Superior temporal gyrus (tissue), 1 donor: ENCODE results near the gene ROCK2.
"Not testable (repeated sequence)": the region's sequence is repeated elsewhere in the genome, so short reads cannot be mapped to it uniquely, and the experiment has no call there.

ENCODE experiments used
- DNase-seq: peaks from one replicate; pipeline ENCODE4 v3.0.0-alpha.2; 2016; ENCODE audit errors: extremely low spot score

The ROCK2 gene

DNA sequence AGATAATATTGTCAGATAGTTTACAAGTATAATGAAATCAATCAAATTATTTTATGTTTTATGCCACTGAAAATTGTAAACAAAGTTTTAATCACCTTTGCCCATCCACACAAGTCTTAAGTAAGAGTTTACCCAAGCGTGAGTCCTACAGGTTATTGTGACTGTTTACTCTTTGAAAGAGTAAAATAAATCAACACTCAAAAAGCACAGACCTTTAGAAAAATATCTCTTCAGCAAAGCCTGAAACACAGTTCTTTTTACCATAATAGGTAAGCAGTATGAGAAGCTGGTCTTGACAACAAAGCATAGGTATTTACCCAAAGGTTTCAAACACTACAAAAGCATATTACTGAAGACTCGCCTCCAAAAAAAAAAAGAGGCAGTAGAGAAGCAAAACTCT, 3.7 kb downstream of the ROCK2 start:
- DNase-seq, result no peak

GRCh38 chr2:11339508-11340083, 4.8 kb downstream of the ROCK2 start:
- no peak for DNase-seq

GRCh38 chr2:11338580-11338979, 5.9 kb downstream of the ROCK2 start:
- no peak for DNase-seq

GRCh38 chr2:11337909-11338308, 6.5 kb downstream of the ROCK2 start:
- no peak for DNase-seq

DNA sequence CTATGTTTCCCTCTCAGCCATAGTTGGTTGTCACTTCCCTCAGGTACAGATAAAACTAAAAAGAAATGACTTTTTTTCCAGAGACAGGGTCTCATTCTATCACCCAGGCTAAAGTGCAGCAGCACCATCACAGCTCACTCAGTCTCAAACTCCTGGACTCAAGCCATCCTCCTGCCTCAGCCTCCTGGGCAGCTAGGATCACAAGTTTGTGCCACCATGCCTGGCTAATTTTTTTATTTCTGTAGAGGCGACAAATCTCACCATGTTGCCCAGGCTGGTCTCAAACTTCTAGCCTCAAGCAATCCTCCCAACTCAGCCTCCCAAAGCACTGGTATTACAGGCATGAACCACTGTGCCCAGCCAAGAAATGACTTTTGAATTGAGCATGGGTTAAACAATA, 8.2 kb downstream of the ROCK2 start:
- DNase-seq, result no peak

GRCh38 chr2:11333427-11334183, 10.8 kb downstream of the ROCK2 start:
- DNase-seq, result no peak

- DNase-seq, result no peak
Measured at GRCh38 chr2:11332596-11332995, 11.8 kb downstream of the ROCK2 start.

DNA sequence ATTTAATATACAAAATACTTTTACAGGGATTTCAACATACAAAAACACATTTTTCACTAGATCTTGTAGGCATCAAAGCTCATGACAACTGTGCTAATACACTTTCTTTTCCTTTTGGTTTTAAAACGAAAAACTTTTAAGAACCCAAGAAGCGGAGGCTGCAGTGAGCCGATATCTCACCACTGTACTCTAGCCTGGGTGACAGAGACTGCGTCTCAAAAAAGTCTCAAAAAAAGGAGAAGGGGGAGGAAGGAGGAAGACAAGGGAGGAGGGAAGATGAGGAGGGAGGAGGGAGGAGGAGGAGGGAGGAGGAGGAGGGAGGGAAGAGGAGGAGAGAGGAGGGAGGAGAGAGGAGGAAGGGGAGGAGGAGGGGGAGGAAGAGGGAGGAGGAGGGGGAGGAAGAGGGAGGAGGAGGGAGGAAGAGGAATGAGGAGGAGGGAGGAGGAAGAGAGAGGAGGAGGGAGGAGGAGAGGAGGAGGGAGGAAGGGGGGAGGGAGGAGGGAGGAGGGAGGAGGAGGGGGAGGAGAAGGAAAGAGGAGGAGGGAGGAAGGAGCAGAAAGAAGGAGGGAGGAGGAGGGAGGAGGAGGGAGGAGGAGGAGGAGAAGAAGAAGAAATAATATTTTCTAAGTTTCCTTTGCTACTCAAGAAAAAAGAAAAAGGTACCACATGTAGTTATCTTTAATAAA, 13.8 kb downstream of the ROCK2 start:
- DNase-seq, result no peak

- DNase-seq, result no peak
Measured at GRCh38 chr2:11329776-11330175, 14.7 kb downstream of the ROCK2 start.

GRCh38 chr2:11328522-11328921, 15.9 kb downstream of the ROCK2 start:
- DNase-seq, result not testable (repeated sequence)

GRCh38 chr2:11327871-11328270, 16.6 kb downstream of the ROCK2 start:
- DNase-seq, result no peak

DNA sequence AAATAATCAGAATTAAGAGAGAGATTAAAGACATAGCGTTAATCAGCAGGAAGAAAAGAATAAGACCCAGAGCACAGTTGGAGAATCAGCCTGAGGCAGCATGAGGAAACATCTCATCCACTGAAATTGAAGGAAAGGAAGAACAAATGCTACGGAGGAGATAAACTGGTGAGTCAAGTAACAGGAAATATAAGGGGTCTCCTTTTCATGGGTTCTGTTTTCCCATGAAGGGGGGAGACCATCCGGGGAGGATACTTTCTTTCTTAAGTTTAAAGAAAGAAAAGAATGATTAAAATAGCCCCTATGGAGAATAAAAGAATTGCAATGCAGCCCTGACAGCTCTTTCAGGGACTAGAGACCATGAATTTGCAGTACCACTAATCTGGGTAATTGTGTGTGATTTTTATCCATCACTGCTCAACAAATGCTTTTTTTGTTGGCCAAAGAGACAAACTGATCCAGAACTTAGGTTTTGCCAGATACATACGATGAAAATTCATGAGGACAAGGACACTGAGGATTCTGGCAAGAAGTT, 17.7 kb downstream of the ROCK2 start:
- DNase-seq, result no peak

DNA sequence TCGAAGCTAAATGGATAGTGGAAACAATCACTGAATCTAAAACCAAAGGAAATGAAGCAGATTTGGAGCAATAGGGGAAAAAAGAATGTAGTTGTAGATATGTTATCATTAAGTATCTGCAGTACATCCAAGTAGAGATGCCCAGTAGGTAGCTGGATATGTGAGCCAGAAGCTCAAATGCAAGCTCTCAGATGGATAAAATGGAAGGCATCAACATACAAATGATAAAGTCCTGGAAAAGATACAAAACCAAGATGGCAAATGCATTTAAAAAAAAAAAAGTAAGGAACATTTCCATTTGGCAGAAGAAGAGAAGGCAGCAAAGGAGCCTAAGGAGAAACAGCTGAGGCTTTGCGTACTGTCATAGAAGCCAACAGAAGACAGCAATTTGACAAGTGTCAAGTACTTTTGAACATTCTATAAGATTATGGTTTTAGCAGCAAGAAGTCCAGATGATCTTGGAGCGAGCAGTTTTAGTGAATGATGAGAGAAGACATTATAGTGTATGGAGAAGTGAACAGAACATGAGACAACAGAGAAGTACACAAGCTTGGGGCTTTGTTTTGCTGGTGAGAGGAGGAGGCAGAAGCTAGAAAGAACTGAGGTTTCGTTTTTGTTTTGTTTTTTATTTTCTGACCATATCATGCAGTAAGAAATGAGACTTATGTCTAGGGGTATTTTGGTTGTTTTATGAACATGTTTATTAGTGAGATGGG, 18.3 kb downstream of the ROCK2 start:
- DNase-seq, result no peak

DNA sequence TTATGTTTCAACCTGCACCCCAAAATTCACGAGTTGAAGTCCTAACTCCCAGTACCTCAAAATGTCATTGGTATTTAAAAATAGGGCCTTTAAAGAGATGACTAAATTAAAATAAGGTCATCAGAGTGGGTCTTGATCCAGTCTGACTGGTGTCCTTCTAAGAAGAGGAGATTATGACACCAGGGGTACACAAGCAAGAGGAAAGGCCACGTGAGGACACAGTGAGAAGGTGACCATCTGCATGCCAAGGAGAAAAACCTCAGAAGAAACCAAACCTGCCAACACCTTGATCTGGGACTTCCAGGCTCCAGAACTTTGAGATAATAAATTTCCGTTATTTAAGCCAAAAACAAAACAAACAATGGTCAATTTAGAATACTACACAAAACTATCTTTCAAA, 22.6 kb downstream of the ROCK2 start:
- no peak for DNase-seq

- DNase-seq, result no peak
Measured at GRCh38 chr2:11320698-11321492, 23.5 kb downstream of the ROCK2 start.

GRCh38 chr2:11319939-11320338, 24.5 kb downstream of the ROCK2 start:
- no peak for DNase-seq

DNA sequence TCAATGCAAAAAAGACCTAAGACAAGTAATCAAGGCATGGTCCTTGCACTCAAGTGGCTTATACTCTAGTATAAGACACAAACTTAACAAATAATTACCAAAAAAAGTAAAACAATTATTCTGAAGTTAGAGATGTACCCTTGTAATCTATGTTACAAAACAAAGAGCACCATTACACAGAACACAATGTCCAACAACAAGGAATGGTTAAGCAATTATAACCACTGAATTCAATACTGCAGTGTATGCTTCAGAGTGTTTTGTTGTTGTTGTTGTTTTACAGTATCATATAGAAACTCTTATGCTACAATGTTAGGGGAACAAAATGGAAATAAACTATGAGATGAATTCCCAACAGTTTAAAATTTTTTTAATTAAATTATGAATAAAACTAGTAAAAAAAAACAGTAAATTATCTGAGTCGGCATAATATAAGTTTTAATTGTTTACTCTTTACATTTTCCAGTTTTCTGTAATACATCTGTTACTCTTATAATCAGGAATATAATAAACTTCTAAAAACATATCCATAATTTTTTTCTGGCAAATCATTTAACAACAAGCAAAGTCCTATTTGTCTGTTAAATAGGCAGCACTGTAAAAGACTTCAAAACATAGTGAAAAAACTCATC, 29.2 kb downstream of the ROCK2 start:
- no peak for DNase-seq

- DNase-seq, result peak; percentile 71
Measured at GRCh38 chr2:11314487-11314886, 29.9 kb downstream of the ROCK2 start.

- DNase-seq, result no peak
Measured at GRCh38 chr2:11312770-11313471, 31.5 kb downstream of the ROCK2 start.

DNA sequence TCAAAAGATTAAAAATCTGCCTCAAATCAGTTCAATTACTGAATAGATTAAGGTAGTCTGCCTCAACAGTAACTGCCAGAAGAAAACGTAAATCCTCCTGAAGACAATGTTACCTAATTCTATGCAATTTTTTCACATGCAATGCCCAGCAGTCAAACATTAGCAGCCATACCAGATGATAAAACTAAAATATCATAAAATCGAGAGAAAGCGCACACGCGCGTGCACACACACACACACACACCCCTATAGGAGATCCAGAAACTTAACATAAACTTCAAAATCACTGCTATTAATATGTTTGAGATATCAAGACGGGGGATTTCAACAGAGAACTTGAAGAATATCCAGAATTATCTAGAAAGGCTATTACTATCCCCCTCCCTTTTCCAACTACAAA, 32.9 kb downstream of the ROCK2 start:
- no peak for DNase-seq
